ENCODE measurements around the gene RTF1.

Gene RTF1

GRCh38 chr15:41486286-41486685 lies 69.4 kb downstream of the RTF1 start:
- DNase-seq (ENCODE audit: low spot score) = no peak

GRCh38 chr15:41487381-41487780 lies 70.5 kb downstream of the RTF1 start:
- DNase-seq (ENCODE audit: low spot score) = no peak

GRCh38 chr15:41487802-41488201 lies 70.9 kb downstream of the RTF1 start:
- no peak for DNase-seq (ENCODE audit: low spot score)

- DNase-seq (ENCODE audit: low spot score) = no peak
Observed at GRCh38 chr15:41489641-41490040, 72.7 kb downstream of the RTF1 start.

- DNase-seq (ENCODE audit: low spot score) = no peak
Observed at GRCh38 chr15:41490355-41490754, 73.5 kb downstream of the RTF1 start.

GRCh38 chr15:41491889-41492288 lies 75.0 kb downstream of the RTF1 start:
- DNase-seq (ENCODE audit: low spot score) = no peak

- DNase-seq (ENCODE audit: low spot score) = peak; percentile 52
Observed at GRCh38 chr15:41492597-41493204, 75.8 kb downstream of the RTF1 start.

- DNase-seq (ENCODE audit: low spot score) = peak; percentile 87
Observed at GRCh38 chr15:41493205-41493901, 76.5 kb downstream of the RTF1 start, which contains the start of gene ITPKA. Gene ITPKA, plus strand, starts transcription at chr15:41493874. Its CDS starts 54 bp downstream, at chr15:41493928.

- no peak for DNase-seq (ENCODE audit: low spot score)
Observed at GRCh38 chr15:41493902-41494189, 77.0 kb downstream of the RTF1 start.

- DNase-seq (ENCODE audit: low spot score) = peak; percentile 44
Observed at GRCh38 chr15:41494190-41494921, 77.5 kb downstream of the RTF1 start.

GRCh38 chr15:41494922-41495735 lies 78.2 kb downstream of the RTF1 start:
- DNase-seq (ENCODE audit: low spot score) = peak; percentile 39

- no peak for DNase-seq (ENCODE audit: low spot score)
Observed at GRCh38 chr15:41495736-41496599, 79.1 kb downstream of the RTF1 start.

GRCh38 chr15:41498657-41499056 lies 81.8 kb downstream of the RTF1 start:
- no peak for DNase-seq (ENCODE audit: low spot score)

GRCh38 chr15:41499109-41499851 lies 82.4 kb downstream of the RTF1 start:
- no peak for DNase-seq (ENCODE audit: low spot score)

- DNase-seq (ENCODE audit: low spot score) = no peak
Observed at GRCh38 chr15:41501191-41501917, 84.5 kb downstream of the RTF1 start.

GRCh38 chr15:41501931-41502794 lies 85.3 kb downstream of the RTF1 start:
- DNase-seq (ENCODE audit: low spot score) = no peak

GRCh38 chr15:41502795-41503668 lies 86.1 kb downstream of the RTF1 start:
- no peak for DNase-seq (ENCODE audit: low spot score)

- DNase-seq (ENCODE audit: low spot score) = no peak
Observed at GRCh38 chr15:41503669-41504010, 86.7 kb downstream of the RTF1 start.
